PC-3 (cell line): ENCODE results near the gene VWA8. TPM values are rescaled to one million over a fixed set of nuclear protein-coding genes. Genes with fewer than 3 reads are reported as not detected.

Experiments
- ATAC-seq: fragments of 200-7000 bp; cut with Tn5 transposase; 2 replicates; pipeline ENCODE4 v1.9.1; 2020; ENCODE audit warnings: mild to moderate bottlenecking, moderate library complexity
- BruUV-seq: library from RNA; stranded (reverse); fragments of 400-500 nt; replicated peaks from 2 replicates; lab custom pipeline; 2021; lab: Mats Ljungman, UMichigan
- CTCF ChIA-PET: fragments of 300-600 bp; sonication (Branson Sonifier 250); formaldehyde crosslinking; loops from one replicate; lab custom pipeline; 2022; ENCODE audit warnings: antibody characterized with exemption; lab: Charles Lee
- POLR2A ChIA-PET: fragments of 300-600 bp; sonication (Branson Sonifier 250); formaldehyde crosslinking; loops from one replicate; lab custom pipeline; 2022; ENCODE audit warnings: antibody characterized with exemption; ENCODE audit not compliant: unreplicated experiment; lab: Charles Lee
- DNase-seq: peaks from one replicate; pipeline ENCODE4 v3.0.0-alpha.2; 2015
- H2AFZ ChIP-seq: fragments of 300-600 bp; sonication (generic); 2 replicates; pipeline ENCODE4 v1.6.0; 2016; ENCODE audit warnings: antibody characterized with exemption, low read length
- H3F3A ChIP-seq: fragments of 300-600 bp; sonication (generic); one replicate; pipeline ENCODE4 v1.6.0; 2017; ENCODE audit warnings: antibody characterized with exemption, low read length, control low read depth, mild to moderate bottlenecking; ENCODE audit not compliant: unreplicated experiment
- H3K27ac ChIP-seq: fragments of 300-600 bp; sonication (generic); 2 replicates; pipeline ENCODE4 v1.5.1; 2016; ENCODE audit warnings: mild to moderate bottlenecking, low read length
- H3K27me3 ChIP-seq: fragments of 300-600 bp; sonication (generic); 2 replicates; pipeline ENCODE4 v1.6.1; 2016; ENCODE audit warnings: low read length, mixed read lengths
- H3K36me3 ChIP-seq: fragments of 300-600 bp; sonication (generic); 2 replicates; pipeline ENCODE4 v1.6.1; 2016; ENCODE audit warnings: low read depth, mixed run types, low read length, mixed read lengths
- H3K4me1 ChIP-seq: fragments of 300-600 bp; sonication (generic); 2 replicates; pipeline ENCODE4 v1.5.1; 2016; ENCODE audit warnings: low read length; ENCODE audit not compliant: insufficient read depth
- H3K4me2 ChIP-seq: fragments of 300-600 bp; sonication (generic); 2 replicates; pipeline ENCODE4 v1.6.0; 2016; ENCODE audit warnings: low read length
- H3K4me3 ChIP-seq: fragments of 300-600 bp; sonication (generic); 2 replicates; pipeline ENCODE4 v1.5.1; 2016; ENCODE audit warnings: mild to moderate bottlenecking, low read length, mixed read lengths
- H3K79me2 ChIP-seq: fragments of 300-600 bp; sonication (generic); 2 replicates; pipeline ENCODE4 v1.6.1; 2017; ENCODE audit warnings: low read length, mixed read lengths
- H3K9ac ChIP-seq: fragments of 300-600 bp; sonication (generic); 2 replicates; pipeline ENCODE4 v1.6.0; 2016; ENCODE audit warnings: mild to moderate bottlenecking, low read length
- H3K9me2 ChIP-seq: fragments of 300-600 bp; sonication (generic); replicated peaks from 2 replicates; pipeline ENCODE4 v1.6.1; 2016; ENCODE audit warnings: mixed run types, low read length, mixed read lengths
- H3K9me3 ChIP-seq: fragments of 300-600 bp; sonication (generic); 2 replicates; pipeline ENCODE4 v1.6.1; 2016; ENCODE audit warnings: low read length, mixed read lengths
- H4K20me1 ChIP-seq: fragments of 300-600 bp; sonication (generic); 2 replicates; pipeline ENCODE4 v1.6.1; 2016; ENCODE audit warnings: low read length, mixed read lengths
- EZH2 ChIP-seq: fragments of 300-600 bp; sonication (generic); IDR thresholded peaks from one replicate; pipeline ENCODE4 v1.6.1; 2017; ENCODE audit warnings: antibody characterized with exemption, mild to moderate bottlenecking, low read length; ENCODE audit not compliant: unreplicated experiment
- EZH2phosphoT487 ChIP-seq: fragments of 300-600 bp; sonication (generic); IDR thresholded peaks from 2 replicates; pipeline ENCODE4 v1.6.1; 2018; ENCODE audit warnings: mild to moderate bottlenecking, antibody characterized with exemption, low read length, borderline replicate concordance
- intact Hi-C: fragments of 100-400 bp; cut with micrococcal nuclease; formaldehyde crosslinking; loops from 2 replicates; pipeline ENCODE4 v1.9.0; 2023
- total RNA-seq: library from RNA; depleted of rRNA; stranded (reverse); fragments of >200 nt; gene quantifications from 2 replicates; pipeline ENCODE4 v1.2.3, GENCODE V29; 2014
- TF ChIP-seq, protein P1 (sequence below): fragments of 300-600 bp; sonication (generic); conservative IDR thresholded peaks from 2 replicates; pipeline ENCODE4 v1.5.1; 2017; ENCODE audit warnings: antibody characterized with exemption, low read depth, mild to moderate bottlenecking, low read length

VWA8 gene
- total RNA-seq, 1 experiment from 2014 or later, result 10.0 TPM

DNA sequence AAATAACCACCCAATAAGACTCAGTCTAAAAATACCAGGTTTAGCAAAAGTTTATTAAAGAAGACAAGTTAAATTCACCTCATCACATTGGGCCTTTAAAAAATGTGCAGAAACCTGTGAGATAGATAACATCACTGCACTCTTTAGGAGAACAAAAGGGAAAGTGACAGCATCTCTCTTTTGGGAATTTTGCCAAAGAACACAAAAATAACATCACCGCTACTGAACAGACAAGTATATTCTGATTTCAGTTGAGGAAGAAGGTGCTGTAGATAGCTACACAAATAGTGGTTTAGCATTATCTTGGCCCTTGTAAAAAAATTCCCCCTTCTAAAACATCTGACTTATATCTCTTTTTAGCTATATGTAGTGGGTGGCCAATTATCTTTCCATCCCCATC is 244.7 kb downstream of the VWA8 start:
- no peak overlapping the region for H3K9ac ChIP-seq

DNA sequence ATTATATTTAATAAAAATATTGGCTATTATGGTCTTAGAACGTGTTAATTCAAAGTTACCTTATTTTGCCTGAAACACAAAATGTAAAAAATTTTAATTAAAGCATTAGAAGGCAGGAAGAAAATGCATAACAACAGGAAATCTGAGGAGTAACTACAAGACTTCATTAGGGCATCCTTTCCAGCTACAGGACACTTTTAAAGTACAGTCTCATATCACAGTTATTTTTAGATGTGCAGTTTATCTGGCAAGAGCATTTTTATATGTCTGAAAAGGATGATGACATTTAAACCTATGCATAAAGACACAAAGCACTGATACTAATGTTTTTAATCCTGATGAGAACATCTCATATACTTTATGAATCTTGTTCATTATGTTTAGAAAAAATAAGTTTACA is 247.5 kb downstream of the VWA8 start:
- Histone ChIP-seq H3K9me2 (no peaks in the 10 kb centered on the region), H3K4me1 (no peaks in the 10 kb centered on the region), H3F3A (no peaks in the 10 kb centered on the region), H2AFZ (no peak overlapping the region), H3K79me2 (no peaks in the 10 kb centered on the region), H3K9ac (no peak overlapping the region), H3K9me3 (no peaks in the 10 kb centered on the region), H3K27me3 (no peaks in the 10 kb centered on the region), H3K36me3 (no peaks in the 10 kb centered on the region), H4K20me1 (no peaks in the 10 kb centered on the region), H3K27ac (no peak overlapping the region), H3K4me3 (no peak overlapping the region), H3K4me2 (no peak overlapping the region)
- DNase-seq, result no peak
- intact Hi-C loops, result no loop called here
- no TSS peak for BruUV-seq
- ATAC-seq, result no peak
- ChIA-PET CTCF (no interaction called here), POLR2A (no interaction called here)
- TF ChIP-seq, protein P1, sequence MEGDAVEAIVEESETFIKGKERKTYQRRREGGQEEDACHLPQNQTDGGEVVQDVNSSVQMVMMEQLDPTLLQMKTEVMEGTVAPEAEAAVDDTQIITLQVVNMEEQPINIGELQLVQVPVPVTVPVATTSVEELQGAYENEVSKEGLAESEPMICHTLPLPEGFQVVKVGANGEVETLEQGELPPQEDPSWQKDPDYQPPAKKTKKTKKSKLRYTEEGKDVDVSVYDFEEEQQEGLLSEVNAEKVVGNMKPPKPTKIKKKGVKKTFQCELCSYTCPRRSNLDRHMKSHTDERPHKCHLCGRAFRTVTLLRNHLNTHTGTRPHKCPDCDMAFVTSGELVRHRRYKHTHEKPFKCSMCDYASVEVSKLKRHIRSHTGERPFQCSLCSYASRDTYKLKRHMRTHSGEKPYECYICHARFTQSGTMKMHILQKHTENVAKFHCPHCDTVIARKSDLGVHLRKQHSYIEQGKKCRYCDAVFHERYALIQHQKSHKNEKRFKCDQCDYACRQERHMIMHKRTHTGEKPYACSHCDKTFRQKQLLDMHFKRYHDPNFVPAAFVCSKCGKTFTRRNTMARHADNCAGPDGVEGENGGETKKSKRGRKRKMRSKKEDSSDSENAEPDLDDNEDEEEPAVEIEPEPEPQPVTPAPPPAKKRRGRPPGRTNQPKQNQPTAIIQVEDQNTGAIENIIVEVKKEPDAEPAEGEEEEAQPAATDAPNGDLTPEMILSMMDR, result no peak
- TF ChIP-seq EZH2phosphoT487 (no peak), EZH2 (no peak)

More for the DNA sequence above, 244.7 kb downstream of the VWA8 start:
- H3K9me2 ChIP-seq, result no peaks in the 10 kb centered on the region
- no peak overlapping the region for H3K4me3 ChIP-seq
- no TSS peak for BruUV-seq
- no peaks in the 10 kb centered on the region for H3K79me2 ChIP-seq
- no peaks in the 10 kb centered on the region for H3K36me3 ChIP-seq
- TF ChIP-seq EZH2 (no peak), EZH2phosphoT487 (no peak)
- TF ChIP-seq, protein P1, result no peak
- ChIA-PET CTCF (no interaction called here), POLR2A (no interaction called here)
- intact Hi-C loops, result loop anchor here (1.0 kb wide), 1 partner anchor 46 kb away; no protein-coding TSS in a partner anchor
- no peak for DNase-seq
- H2AFZ ChIP-seq, result no peak overlapping the region
- H3K4me2 ChIP-seq, result no peak overlapping the region
- no peaks in the 10 kb centered on the region for H4K20me1 ChIP-seq
- no peaks in the 10 kb centered on the region for H3K27me3 ChIP-seq
- ATAC-seq, result no peak
- no peaks in the 10 kb centered on the region for H3K9me3 ChIP-seq
- no peak overlapping the region for H3K27ac ChIP-seq
- no peaks in the 10 kb centered on the region for H3K4me1 ChIP-seq
- no peaks in the 10 kb centered on the region for H3F3A ChIP-seq

DNA sequence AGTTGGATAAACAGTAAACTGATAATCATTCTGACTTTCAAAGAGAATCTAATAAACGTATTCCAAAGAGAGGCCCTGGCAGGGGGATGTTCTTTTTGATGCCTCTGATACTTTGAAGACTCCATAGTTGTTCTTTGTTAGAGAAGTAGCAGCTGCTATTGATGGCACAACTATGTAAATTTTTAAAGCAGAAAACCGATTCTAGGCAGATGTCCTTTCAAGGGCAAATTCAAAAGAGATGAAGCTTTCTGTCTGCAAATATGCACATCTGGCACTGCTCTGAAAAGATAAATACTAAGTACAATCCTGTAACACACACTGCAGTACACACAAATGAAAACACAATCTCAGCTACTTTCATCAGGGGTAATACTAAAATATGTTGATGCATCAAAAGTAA is 250.1 kb downstream of the VWA8 start:
- BruUV-seq, result no TSS peak
- H3K27me3 ChIP-seq, result no peaks in the 10 kb centered on the region
- no peaks in the 10 kb centered on the region for H3K9me3 ChIP-seq
- TF ChIP-seq EZH2phosphoT487 (no peak), EZH2 (no peak)
- TF ChIP-seq, protein P1, result no peak
- no peaks in the 10 kb centered on the region for H4K20me1 ChIP-seq
- no peaks in the 10 kb centered on the region for H3K36me3 ChIP-seq
- H3F3A ChIP-seq, result no peaks in the 10 kb centered on the region
- ChIA-PET CTCF (no interaction called here), POLR2A (interaction anchor here (0.6 kb wide), 1 partner anchor 55 kb away, joined by 4 read pairs; no protein-coding TSS in a partner anchor)
- H3K4me3 ChIP-seq, result no peak overlapping the region
- H3K9ac ChIP-seq, result no peak overlapping the region
- H2AFZ ChIP-seq, result no peak overlapping the region
- no peaks in the 10 kb centered on the region for H3K79me2 ChIP-seq
- intact Hi-C loops, result no loop called here
- ATAC-seq (no peak), DNase-seq (no peak)
- H3K27ac ChIP-seq, result no peak overlapping the region
- H3K4me1 ChIP-seq, result no peaks in the 10 kb centered on the region
- H3K4me2 ChIP-seq, result no peak overlapping the region
- H3K9me2 ChIP-seq, result no peaks in the 10 kb centered on the region
